Lower leg skin (tissue), 4 donors: ENCODE measurements around the gene POLR3H. TPM values are rescaled to one million over a fixed set of nuclear protein-coding genes. Genes with fewer than 3 reads are reported as not detected.
A peak's percentile ranks its signal among the peaks of the same experiment; 100 is the strongest.

ENCODE experiments used
- DNase-seq, 2 donors: peaks; one replicate each; pipeline ENCODE4 v3.0.0-alpha.2; 2019; ENCODE audit warnings: low spot score in 2 of 2
- H3K4me3 ChIP-seq: fragments of 200-600 bp; sonication (generic); 2 replicates; pipeline ENCODE4 v1.5.1; 2017; ENCODE audit warnings: mild to moderate bottlenecking, low read depth; ENCODE audit not compliant: poor library complexity, severe bottlenecking
- POLR2A ChIP-seq, 2 donors: fragments of 450-650 bp; IDR thresholded peaks; one replicate each; pipeline ENCODE4 v1.6.1; 2016 to 2017; ENCODE audit warnings: antibody characterized with exemption in 2 of 2, mild to moderate bottlenecking in 1 of 2, moderate library complexity in 1 of 2
- WGBS, 2 donors: methylation state at CpG; one replicate each; pipeline ENCODE4 v1.1.5; 2018; 5-methylcytosine and 5-hydroxymethylcytosine counted together
- intact Hi-C: fragments of 100-400 bp; cut with DNase I; formaldehyde crosslinking; loops from one replicate; pipeline ENCODE4 v1.15.0; 2023; ENCODE audit warnings: low total_unique reads
- total RNA-seq, 4 donors: library from RNA; depleted of rRNA; stranded (reverse); fragments of >200 nt; gene quantifications; one replicate each; pipeline ENCODE4 v1.1.0, GENCODE V29; 2016
- TF ChIP-seq, protein P1 (sequence below), 3 donors: fragments of 450-650 bp; IDR thresholded peaks; one replicate each; pipeline ENCODE4 v1.5.1; 2016; ENCODE audit warnings: antibody characterized with exemption in 3 of 3, mild to moderate bottlenecking in 3 of 3, moderate library complexity in 2 of 3

POLR3H gene
- total RNA-seq, 4 donors from 2014 or later, result 8.7 to 19.7 (median 16.4) TPM

DNA sequence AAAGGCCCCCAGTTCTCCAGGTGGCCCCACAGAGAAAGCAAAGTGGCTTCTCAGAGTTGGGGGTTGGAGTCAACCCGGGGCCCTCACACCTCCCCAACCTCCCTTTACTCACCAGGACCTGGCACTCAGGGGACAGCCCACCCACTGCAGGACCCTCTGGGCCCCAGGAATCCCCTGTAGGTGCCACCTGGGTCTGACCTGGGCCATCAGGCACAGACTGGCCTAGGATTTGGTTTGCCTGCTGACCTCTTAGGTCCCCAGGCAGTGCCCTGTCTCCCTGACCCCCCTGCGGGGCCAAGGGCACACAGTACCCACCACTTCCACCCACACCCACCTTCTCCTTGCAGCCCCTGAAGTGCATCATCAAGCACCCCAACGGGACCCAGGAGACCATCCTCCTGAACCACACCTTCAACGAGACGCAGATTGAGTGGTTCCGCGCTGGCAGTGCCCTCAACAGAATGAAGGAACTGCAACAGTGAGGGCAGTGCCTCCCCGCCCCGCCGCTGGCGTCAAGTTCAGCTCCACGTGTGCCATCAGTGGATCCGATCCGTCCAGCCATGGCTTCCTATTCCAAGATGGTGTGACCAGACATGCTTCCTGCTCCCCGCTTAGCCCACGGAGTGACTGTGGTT is 16.0 kb downstream of the POLR3H start:
- DNase-seq, result no peak
- TF ChIP-seq, protein P1, sequence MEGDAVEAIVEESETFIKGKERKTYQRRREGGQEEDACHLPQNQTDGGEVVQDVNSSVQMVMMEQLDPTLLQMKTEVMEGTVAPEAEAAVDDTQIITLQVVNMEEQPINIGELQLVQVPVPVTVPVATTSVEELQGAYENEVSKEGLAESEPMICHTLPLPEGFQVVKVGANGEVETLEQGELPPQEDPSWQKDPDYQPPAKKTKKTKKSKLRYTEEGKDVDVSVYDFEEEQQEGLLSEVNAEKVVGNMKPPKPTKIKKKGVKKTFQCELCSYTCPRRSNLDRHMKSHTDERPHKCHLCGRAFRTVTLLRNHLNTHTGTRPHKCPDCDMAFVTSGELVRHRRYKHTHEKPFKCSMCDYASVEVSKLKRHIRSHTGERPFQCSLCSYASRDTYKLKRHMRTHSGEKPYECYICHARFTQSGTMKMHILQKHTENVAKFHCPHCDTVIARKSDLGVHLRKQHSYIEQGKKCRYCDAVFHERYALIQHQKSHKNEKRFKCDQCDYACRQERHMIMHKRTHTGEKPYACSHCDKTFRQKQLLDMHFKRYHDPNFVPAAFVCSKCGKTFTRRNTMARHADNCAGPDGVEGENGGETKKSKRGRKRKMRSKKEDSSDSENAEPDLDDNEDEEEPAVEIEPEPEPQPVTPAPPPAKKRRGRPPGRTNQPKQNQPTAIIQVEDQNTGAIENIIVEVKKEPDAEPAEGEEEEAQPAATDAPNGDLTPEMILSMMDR (IDR thresholded peaks at IDR 0.05), result no peak
- no peak for TF ChIP-seq POLR2A (IDR thresholded peaks at IDR 0.05)
- WGBS, 2 donors, result 72 to 77% methylated on average over 16 of the region's 16 CpGs
- intact Hi-C loops, result loop anchor here (5.0 kb wide), 1 partner anchor 126 kb away; no protein-coding TSS in a partner anchor
- no peak overlapping the region for H3K4me3 ChIP-seq

DNA sequence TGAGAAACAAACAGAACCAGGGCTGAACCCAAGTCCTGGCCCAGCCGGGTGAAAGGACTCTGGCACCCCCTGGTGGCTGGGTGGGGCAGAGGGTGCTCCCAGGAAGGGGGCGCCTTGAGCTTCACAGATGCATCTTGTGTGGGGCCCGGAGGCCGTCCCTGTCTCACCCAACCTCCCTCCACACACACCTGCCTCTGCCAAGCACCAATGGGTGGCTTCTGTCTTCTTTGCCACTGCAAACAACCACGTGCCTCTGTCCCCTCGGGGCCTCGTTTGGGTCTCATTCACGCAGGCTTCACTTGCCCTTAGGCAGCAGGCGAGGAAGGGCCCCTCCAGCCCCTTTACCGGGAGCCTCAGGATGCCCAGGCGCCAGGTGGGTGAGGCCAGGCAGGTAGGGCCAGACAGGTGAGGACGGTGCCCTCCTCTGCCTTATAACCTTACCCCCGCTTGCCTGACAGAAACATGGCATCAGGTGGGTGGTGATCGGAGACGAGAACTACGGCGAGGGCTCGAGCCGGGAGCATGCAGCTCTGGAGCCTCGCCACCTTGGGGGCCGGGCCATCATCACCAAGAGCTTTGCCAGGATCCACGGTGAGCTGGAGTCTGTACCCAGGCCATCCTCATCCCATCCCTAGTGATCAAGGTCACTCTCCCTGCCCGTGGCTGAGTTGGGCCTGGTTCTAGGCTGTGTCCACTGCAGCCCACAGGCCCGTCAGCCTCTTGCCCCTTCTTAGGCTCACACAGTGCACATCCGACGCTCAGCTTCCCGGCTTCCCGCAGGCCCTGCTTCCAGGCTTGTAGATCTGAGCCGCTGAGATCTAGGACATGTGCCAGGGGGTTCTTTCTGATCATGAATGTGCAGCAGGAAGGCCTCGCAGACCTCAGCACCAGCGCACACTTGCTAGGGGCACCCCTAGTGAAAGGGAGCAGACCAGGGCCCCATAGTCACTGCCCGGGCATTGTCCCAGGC is 17.2 kb downstream of the POLR3H start:
- intact Hi-C loops, result loop anchor here (5.0 kb wide), 1 partner anchor 125 kb away; no protein-coding TSS in a partner anchor
- no peak overlapping the region for H3K4me3 ChIP-seq
- 61 to 68% methylated on average over 20 to 32 of the region's 32 CpGs for WGBS, 2 donors
- DNase-seq, result no peak
- TF ChIP-seq POLR2A (IDR thresholded peaks at IDR 0.05), result no peak
- TF ChIP-seq, protein P1 (IDR thresholded peaks at IDR 0.05), result peak in 1 of 3 donors; percentile 38

DNA sequence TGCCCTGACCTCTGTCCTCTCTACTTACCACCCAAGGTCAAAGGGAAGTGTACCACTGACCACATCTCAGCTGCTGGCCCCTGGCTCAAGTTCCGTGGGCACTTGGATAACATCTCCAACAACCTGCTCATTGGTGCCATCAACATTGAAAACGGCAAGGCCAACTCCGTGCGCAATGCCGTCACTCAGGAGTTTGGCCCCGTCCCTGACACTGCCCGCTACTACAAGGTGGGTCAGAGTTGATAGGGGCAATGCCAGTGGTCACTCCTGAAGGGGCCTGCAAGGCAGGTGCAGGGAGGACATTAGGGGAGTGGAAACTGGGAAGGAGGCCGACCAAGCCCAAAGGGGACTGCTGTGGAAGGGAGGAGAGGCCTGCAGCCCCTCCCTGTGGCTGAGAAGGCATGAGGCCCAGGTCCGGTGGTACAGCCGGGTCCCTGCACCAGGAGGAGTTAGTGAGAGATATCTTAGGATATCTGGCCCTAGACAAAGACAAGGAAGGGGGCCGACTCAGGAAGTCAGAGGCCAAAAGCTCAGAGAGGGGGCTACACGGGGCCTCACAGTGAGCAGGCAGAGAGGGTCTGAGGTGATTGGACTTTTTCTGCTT is 17.9 kb downstream of the POLR3H start:
- DNase-seq, result no peak
- 72 to 77% methylated on average over 12 of the region's 12 CpGs for WGBS, 2 donors
- no peak for TF ChIP-seq POLR2A (IDR thresholded peaks at IDR 0.05)
- TF ChIP-seq, protein P1 (IDR thresholded peaks at IDR 0.05), result no peak
- intact Hi-C loops, result loop anchor here (5.0 kb wide), 1 partner anchor 124 kb away; no protein-coding TSS in a partner anchor
- no peak overlapping the region for H3K4me3 ChIP-seq

DNA sequence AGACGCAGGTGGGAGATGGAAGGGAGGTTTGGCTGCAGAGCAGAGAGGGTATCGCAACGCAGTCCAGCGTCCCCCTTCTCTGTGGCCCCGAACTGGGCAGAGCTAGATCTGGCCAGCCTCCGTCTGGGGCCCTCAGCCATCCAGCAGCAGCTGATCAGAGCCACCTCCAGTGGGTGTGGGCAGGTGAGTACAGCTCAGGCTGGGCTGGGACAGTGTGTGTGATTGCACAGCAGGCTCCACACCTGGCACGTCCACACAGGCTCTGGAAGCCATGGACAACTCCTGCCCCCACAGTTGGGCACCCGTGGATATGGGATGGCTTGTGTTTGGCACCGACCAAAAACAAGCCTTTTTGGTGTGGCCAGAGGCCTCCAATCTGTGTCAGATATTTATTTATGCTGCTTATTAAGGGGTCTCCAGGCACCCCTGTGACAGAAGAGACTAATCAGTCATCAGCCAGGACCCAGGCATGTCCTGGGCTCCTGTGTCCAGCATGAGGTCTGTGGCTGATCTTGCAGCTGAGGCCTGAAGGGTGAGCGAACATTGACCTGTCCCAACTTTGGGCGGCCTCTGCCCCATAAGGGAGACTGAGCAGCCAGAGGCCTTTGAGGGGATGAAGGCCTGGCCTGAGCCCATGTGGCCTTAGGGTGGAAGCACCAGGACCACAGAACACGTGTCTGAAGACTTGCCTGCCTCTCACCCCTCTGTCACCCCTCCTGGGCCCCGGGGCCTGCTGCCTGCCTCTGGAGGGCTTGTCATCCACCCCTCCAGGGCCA is 18.6 kb downstream of the POLR3H start:
- no peak overlapping the region for H3K4me3 ChIP-seq
- no peak for DNase-seq
- intact Hi-C loops, result loop anchor here (5.0 kb wide), 1 partner anchor 123 kb away; no protein-coding TSS in a partner anchor
- TF ChIP-seq, protein P1 (IDR thresholded peaks at IDR 0.05), result no peak
- TF ChIP-seq POLR2A (IDR thresholded peaks at IDR 0.05), result no peak
- WGBS, 2 donors, result 70 to 76% methylated on average over 11 to 12 of the region's 13 CpGs
